Mucosa of descending colon (tissue), 3 donors: ENCODE data around the gene DUSP6. TPM values are rescaled to one million over a fixed set of nuclear protein-coding genes. Genes with fewer than 3 reads are reported as not detected.

Experiments
- ATAC-seq: fragments of 200-7000 bp; cut with Tn5 transposase; one replicate; pipeline ENCODE4 v1.9.1; 2020; ENCODE audit warnings: mild to moderate bottlenecking, moderate library complexity
- DNase-seq, 3 donors: peaks; one replicate each; pipeline ENCODE4 v3.0.0-alpha.2; 2020
- H3K36me3 ChIP-seq: fragments of 200-600 bp; one replicate; pipeline ENCODE4 v1.8.0; 2021; ENCODE audit warnings: low read depth, mild to moderate bottlenecking
- H3K4me1 ChIP-seq: fragments of 200-600 bp; one replicate; pipeline ENCODE4 v1.8.0; 2021; ENCODE audit warnings: low read depth, mild to moderate bottlenecking
- H3K4me3 ChIP-seq: fragments of 200-600 bp; one replicate; pipeline ENCODE4 v1.8.0; 2021; ENCODE audit warnings: mild to moderate bottlenecking
- H3K9me3 ChIP-seq: fragments of 200-600 bp; one replicate; pipeline ENCODE4 v1.8.0; 2021; ENCODE audit warnings: mild to moderate bottlenecking
- CTCF ChIP-seq: fragments of 200-600 bp; IDR thresholded peaks from one replicate; pipeline ENCODE4 v1.8.0; 2022; ENCODE audit warnings: antibody characterized with exemption, mild to moderate bottlenecking
- intact Hi-C, 2 donors: fragments of 100-400 bp; cut with DNase I in 1 of 2; cut with micrococcal nuclease in 1 of 2; formaldehyde crosslinking; loops; one replicate each; pipeline versions ENCODE4 v1.11.0 to v1.11.1; 2022; cut with DNase I, micrococcal nuclease
- total RNA-seq, 3 donors: library from RNA; stranded (reverse); fragmentation: NEBNext Ultra II Directional in 2 of 3; extraction: Animal tissue kit (Norgen Biotek cat#: 25700) in 2 of 3; gene quantifications; one replicate each; pipeline versions ENCODE4 v1.2.1 to v1.2.4, GENCODE V29; 2021 to 2023
- donor health status: DM: no; HTN: no; CAD: no; lungs with moderate emphysema.
- donor health status: DM: no; HTN: no; CAD: no.
- donor health status: DM: no; HTN: yes; CAD: no.

The DUSP6 gene
- total RNA-seq, 3 donors from 2014 or later, result 56.6 to 82.1 (median 65.0) TPM

- ATAC-seq (no peak), DNase-seq (no peak)
- no peak for TF ChIP-seq CTCF
- intact Hi-C loops, result no loop called here
- H3K9me3 ChIP-seq, result no peaks in the 10 kb centered on the region
- no peak overlapping the region for H3K4me3 ChIP-seq
- H3K4me1 ChIP-seq, result no peaks in the 10 kb centered on the region
- H3K36me3 ChIP-seq, result no peaks in the 10 kb centered on the region
Measured at GRCh38 chr12:89306827-89307473, 45.4 kb downstream of the DUSP6 start.

GRCh38 chr12:89305373-89305772 lies 46.9 kb downstream of the DUSP6 start:
- ATAC-seq (no peak), DNase-seq (no peak)
- no peak for TF ChIP-seq CTCF
- no peak overlapping the region for H3K4me3 ChIP-seq
- intact Hi-C loops, result no loop called here
- H3K4me1 ChIP-seq, result no peaks in the 10 kb centered on the region
- H3K9me3 ChIP-seq, result no peaks in the 10 kb centered on the region
- H3K36me3 ChIP-seq, result no peaks in the 10 kb centered on the region

- Histone ChIP-seq H3K4me1 (no peaks in the 10 kb centered on the region), H3K36me3 (no peaks in the 10 kb centered on the region), H3K9me3 (no peaks in the 10 kb centered on the region), H3K4me3 (no peak overlapping the region)
- intact Hi-C loops, result no loop called here
- ATAC-seq (no peak), DNase-seq (no peak)
- no peak for TF ChIP-seq CTCF
Measured at GRCh38 chr12:89299931-89300330, 52.4 kb downstream of the DUSP6 start.

- no peaks in the 10 kb centered on the region for H3K4me1 ChIP-seq
- H3K36me3 ChIP-seq, result no peaks in the 10 kb centered on the region
- DNase-seq (no peak), ATAC-seq (no peak)
- intact Hi-C loops, result no loop called here
- no peak for TF ChIP-seq CTCF
- no peaks in the 10 kb centered on the region for H3K9me3 ChIP-seq
- H3K4me3 ChIP-seq, result no peak overlapping the region
Measured at GRCh38 chr12:89299417-89299816, 52.9 kb downstream of the DUSP6 start.

Other genes with a start within 250 kb of the DUSP6 start
- gene GALNT4, start 172.3 kb upstream of the DUSP6 start, total RNA-seq, result 10 to 100 TPM; 19.3 to 49.6 (median 41.9) TPM
- 10 to 100 TPM; 20.3 to 24.5 (median 24.1) TPM for gene POC1B, start 173.5 kb upstream of the DUSP6 start, total RNA-seq